PC-3 (cell line): Measurements from ENCODE around the gene RINL.

Experiments
- CTCF ChIP-seq: fragments of 300-600 bp; sonication (generic); conservative IDR thresholded peaks from 2 replicates; pipeline ENCODE4 v1.5.1; 2017; ENCODE audit warnings: antibody characterized with exemption, low read depth, mild to moderate bottlenecking, low read length
- EZH2 ChIP-seq: fragments of 300-600 bp; sonication (generic); IDR thresholded peaks from one replicate; pipeline ENCODE4 v1.6.1; 2017; ENCODE audit warnings: antibody characterized with exemption, mild to moderate bottlenecking, low read length; ENCODE audit not compliant: unreplicated experiment
- EZH2phosphoT487 ChIP-seq: fragments of 300-600 bp; sonication (generic); IDR thresholded peaks from 2 replicates; pipeline ENCODE4 v1.6.1; 2018; ENCODE audit warnings: mild to moderate bottlenecking, antibody characterized with exemption, low read length, borderline replicate concordance

- TF ChIP-seq CTCF = no peak
- TF ChIP-seq EZH2 = no peak
- TF ChIP-seq EZH2phosphoT487 = no peak
These were observed 13.7 kb upstream of the RINL start for GRCh38 chr19:38891771-38892170.
